ENCODE measurements around the gene PLEKHG7.

PLEKHG7 gene

DNA sequence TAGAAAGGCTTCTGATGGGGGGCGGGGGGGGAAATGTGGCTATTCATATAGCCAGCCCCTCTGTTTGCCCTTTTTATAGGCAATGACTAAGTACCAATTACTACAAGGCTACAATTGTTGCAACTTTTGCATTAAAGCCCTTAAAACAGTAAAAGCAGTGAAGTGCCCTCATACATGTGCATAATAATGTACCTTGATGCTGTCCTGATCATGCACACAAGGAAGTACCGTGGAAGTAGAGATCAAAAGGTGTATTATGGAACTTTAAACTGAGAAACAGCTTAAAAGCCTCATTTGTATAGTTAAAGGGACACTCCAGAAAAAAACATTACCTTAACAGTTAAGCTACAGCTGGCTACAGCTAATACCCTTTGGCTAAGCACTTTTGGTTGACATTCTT, 111.8 kb downstream of the PLEKHG7 start:
- Histone ChIP-seq H3K36me3 (replicated peaks in 1 of 2; ENCODE audit: control insufficient read depth in 2 of 2, insufficient read depth in 2 of 2, low read length in 2 of 2) (peaks cover 0 to 56% of the 10 kb centered on the region in 2 donors), H3K79me1 (ENCODE audit: low read depth, low read length) (no peaks in the 10 kb centered on the region), H3K27me3 (ENCODE audit: control insufficient read depth in 3 of 3, insufficient read depth in 3 of 3, low read depth in 1 of 3, low read length in 3 of 3) (no peaks in the 10 kb centered on the region), H2BK12ac (ENCODE audit: low read length) (no peak overlapping the region), H3K27ac (replicated peaks; ENCODE audit: low read length) (no peak overlapping the region), H3K14ac (ENCODE audit: low read length) (no peak overlapping the region), H3K18ac (ENCODE audit: low read length) (no peak overlapping the region), H4K8ac (ENCODE audit: low read depth, low read length) (no peak overlapping the region), H2AFZ (ENCODE audit: low read length) (no peak overlapping the region), H2BK5ac (ENCODE audit: low read length) (no peak overlapping the region), H3K9me3 (replicated peaks in 1 of 2; ENCODE audit: control insufficient read depth in 2 of 2, insufficient read depth in 1 of 2, low read depth in 1 of 2, low read length in 2 of 2) (no peaks in the 10 kb centered on the region), H2BK15ac (ENCODE audit: low read length) (no peak overlapping the region), H3K9ac (ENCODE audit: low read depth, low read length, poor library complexity) (no peak overlapping the region), H3K23ac (ENCODE audit: low read depth, low read length, poor library complexity) (no peak overlapping the region), H2BK120ac (ENCODE audit: low read depth, low read length) (no peak overlapping the region), H3K4me3 (ENCODE audit: low read length in 2 of 2) (no peak overlapping the region), H2AK5ac (ENCODE audit: low read depth, low read length) (no peak overlapping the region), H3K4ac (ENCODE audit: low read length) (no peak overlapping the region), H3K4me1 (ENCODE audit: control insufficient read depth in 2 of 2, insufficient read depth in 1 of 2, low read depth in 1 of 2, low read length in 2 of 2) (no peaks in the 10 kb centered on the region), H4K91ac (ENCODE audit: low read depth, low read length, poor library complexity) (no peak overlapping the region), H3K4me2 (ENCODE audit: insufficient read depth, low read length, poor library complexity, severe bottlenecking) (no peak overlapping the region)
- DNase-seq (ENCODE audit: low spot score), result no peak
- no CpG with 5 or more reads among the region's 2 CpGs for WGBS, 2 donors (ENCODE audit: extremely low coverage in 2 of 2, insufficient read length in 2 of 2, insufficient replicate concordance in 1 of 2)

DNA sequence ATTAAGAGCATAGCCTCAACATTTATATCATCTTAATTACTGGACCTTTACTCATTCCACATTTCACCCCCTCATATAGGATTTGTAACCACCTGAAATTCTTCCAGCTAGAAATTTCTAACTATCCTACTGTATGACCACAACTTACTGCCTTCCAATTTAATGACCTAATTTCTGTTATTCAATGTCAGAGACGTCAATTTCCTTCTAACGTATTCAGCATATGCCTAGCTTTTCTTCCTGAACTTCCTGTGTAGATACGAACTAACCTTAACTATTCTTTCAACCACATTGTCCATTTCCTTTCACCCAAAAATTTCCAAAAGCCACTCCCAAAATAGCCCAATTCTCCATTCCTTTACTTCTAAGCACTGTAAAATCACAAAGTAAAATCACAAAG, 118.4 kb downstream of the PLEKHG7 start:
- peaks cover 0 to 54% of the 10 kb centered on the region in 2 donors for H3K36me3 ChIP-seq (replicated peaks in 1 of 2; ENCODE audit: control insufficient read depth in 2 of 2, insufficient read depth in 2 of 2, low read length in 2 of 2)
- DNase-seq (ENCODE audit: low spot score), result no peak
- 100% methylated on average over 1 of the region's 3 CpGs; no CpG with 5 or more reads in 1 of the 2 donors for WGBS, 2 donors (ENCODE audit: extremely low coverage in 2 of 2, insufficient read length in 2 of 2, insufficient replicate concordance in 1 of 2)

More for the DNA sequence above, 118.4 kb downstream of the PLEKHG7 start:
- Histone ChIP-seq H3K4ac (ENCODE audit: low read length) (no peak overlapping the region), H3K4me3 (ENCODE audit: low read length in 2 of 2) (no peak overlapping the region), H2BK120ac (ENCODE audit: low read depth, low read length) (no peak overlapping the region), H3K23ac (ENCODE audit: low read depth, low read length, poor library complexity) (no peak overlapping the region), H2BK12ac (ENCODE audit: low read length) (no peak overlapping the region), H3K9me3 (replicated peaks in 1 of 2; ENCODE audit: control insufficient read depth in 2 of 2, insufficient read depth in 1 of 2, low read depth in 1 of 2, low read length in 2 of 2) (no peaks in the 10 kb centered on the region), H2AFZ (ENCODE audit: low read length) (no peak overlapping the region), H4K8ac (ENCODE audit: low read depth, low read length) (no peak overlapping the region), H2BK15ac (ENCODE audit: low read length) (no peak overlapping the region), H3K14ac (ENCODE audit: low read length) (no peak overlapping the region), H3K79me1 (ENCODE audit: low read depth, low read length) (no peaks in the 10 kb centered on the region), H2AK5ac (ENCODE audit: low read depth, low read length) (no peak overlapping the region), H2BK5ac (ENCODE audit: low read length) (no peak overlapping the region), H3K9ac (ENCODE audit: low read depth, low read length, poor library complexity) (no peak overlapping the region), H4K91ac (ENCODE audit: low read depth, low read length, poor library complexity) (no peak overlapping the region), H3K4me1 (ENCODE audit: control insufficient read depth in 2 of 2, insufficient read depth in 1 of 2, low read depth in 1 of 2, low read length in 2 of 2) (no peaks in the 10 kb centered on the region), H3K18ac (ENCODE audit: low read length) (no peak overlapping the region), H3K4me2 (ENCODE audit: insufficient read depth, low read length, poor library complexity, severe bottlenecking) (no peak overlapping the region), H3K27ac (replicated peaks; ENCODE audit: low read length) (no peak overlapping the region), H3K27me3 (ENCODE audit: control insufficient read depth in 3 of 3, insufficient read depth in 3 of 3, low read depth in 1 of 3, low read length in 3 of 3) (no peaks in the 10 kb centered on the region)
